ENCODE measurements around the gene MSMO1.
A peak's percentile ranks its signal among the peaks of the same experiment; 100 is the strongest.

MSMO1 gene

DNA sequence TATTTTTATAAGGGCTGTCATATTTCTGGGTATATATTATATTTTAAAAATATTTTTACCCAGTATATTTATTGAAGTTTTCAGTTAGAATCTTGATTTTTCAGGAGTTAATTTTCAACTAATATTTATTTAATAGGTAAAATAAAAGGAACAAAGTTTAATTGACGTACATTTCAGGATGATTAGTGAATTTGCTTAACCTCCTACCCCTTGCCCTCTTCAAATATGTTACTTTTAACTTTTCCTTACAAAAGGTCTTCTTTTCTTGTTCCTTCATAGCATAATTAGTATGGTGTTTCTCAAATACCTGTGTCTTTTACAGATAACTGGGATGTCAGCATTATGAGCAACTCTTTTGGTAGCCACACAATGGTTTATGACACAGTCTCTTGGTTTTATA is 24.8 kb upstream of the MSMO1 start:
- Histone ChIP-seq H3K9ac (ENCODE audit: low read depth, low read length) (no peak overlapping the region), H3K9me3 (ENCODE audit: control insufficient read depth, insufficient read depth, low read length) (no peaks in the 10 kb centered on the region), H3K4me1 (ENCODE audit: insufficient read depth, low read length) (no peaks in the 10 kb centered on the region), H3K36me3 (ENCODE audit: insufficient read depth, low read length) (peaks cover 4% of the 10 kb centered on the region)

DNA sequence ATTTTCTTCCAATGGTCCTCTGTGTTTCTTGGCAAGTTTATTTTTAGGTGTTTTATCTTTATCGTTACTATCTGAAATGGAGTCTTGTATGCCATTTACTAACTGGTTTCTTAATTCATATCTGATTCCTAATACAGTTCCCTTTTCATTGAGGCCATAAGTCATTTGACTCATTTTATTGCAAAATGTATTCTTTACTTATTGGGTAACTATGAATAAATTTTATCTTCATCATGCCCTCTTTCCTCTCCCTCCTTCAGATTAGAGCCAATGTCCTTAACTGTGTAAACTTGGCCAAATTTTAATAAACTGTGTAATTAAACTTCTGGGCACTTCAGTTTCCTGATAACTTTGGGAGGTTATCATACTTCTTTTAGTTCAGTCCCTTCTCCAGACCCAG is 19.3 kb upstream of the MSMO1 start:
- no peaks in the 10 kb centered on the region for H3K9me3 ChIP-seq (ENCODE audit: control insufficient read depth, insufficient read depth, low read length)
- H3K36me3 ChIP-seq (ENCODE audit: insufficient read depth, low read length): peaks cover 4% of the 10 kb centered on the region; the same call in 1 of the 2 replicates
- H3K4me1 ChIP-seq (ENCODE audit: insufficient read depth, low read length): no peaks in the 10 kb centered on the region
- H3K9ac ChIP-seq (ENCODE audit: low read depth, low read length): no peak overlapping the region

DNA sequence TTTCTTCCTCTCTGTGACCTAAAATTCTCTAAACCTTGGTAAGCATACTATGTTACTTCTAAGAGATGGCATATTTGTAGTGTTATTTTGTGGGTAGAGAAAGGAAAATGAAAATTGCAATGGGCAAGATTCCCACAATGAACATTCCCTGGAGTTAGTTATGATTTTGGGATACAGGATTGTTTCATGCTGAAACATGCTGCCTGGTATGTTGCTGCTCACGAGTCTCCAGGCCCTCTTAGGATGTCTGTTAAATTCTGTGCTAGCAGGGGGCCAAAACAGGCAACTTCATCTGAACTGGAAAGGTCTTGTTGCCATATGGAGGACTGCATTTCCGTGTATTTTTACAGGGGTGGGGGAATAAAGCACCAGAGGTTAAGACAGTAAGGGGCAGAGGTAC is 18.9 kb upstream of the MSMO1 start:
- no peaks in the 10 kb centered on the region for H3K9me3 ChIP-seq (ENCODE audit: control insufficient read depth, insufficient read depth, low read length)
- no peaks in the 10 kb centered on the region for H3K4me1 ChIP-seq (ENCODE audit: insufficient read depth, low read length)
- H3K9ac ChIP-seq (ENCODE audit: low read depth, low read length): no peak overlapping the region
- peaks cover 4% of the 10 kb centered on the region; the same call in 1 of the 2 replicates for H3K36me3 ChIP-seq (ENCODE audit: insufficient read depth, low read length)

DNA sequence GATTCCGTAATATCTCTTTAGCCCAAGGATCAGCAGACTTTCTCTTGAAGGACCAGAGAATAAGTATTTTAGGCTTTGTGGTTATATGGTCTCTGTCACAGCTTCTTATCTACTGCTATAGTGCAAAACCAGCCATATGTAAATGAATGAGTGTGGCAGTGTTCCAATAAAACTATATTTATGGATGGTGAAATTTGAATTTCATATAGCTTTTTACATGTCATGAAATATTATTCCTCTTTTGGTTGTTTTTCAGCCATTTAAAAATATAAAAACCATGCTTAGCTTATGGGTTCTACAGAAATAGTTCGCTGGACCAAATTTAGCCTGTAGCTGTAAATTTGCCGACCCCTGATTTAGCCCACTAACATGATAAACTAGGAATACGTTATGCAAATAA is 18.0 kb upstream of the MSMO1 start:
- Histone ChIP-seq H3K36me3 (ENCODE audit: insufficient read depth, low read length) (peaks cover 4% of the 10 kb centered on the region; the same call in 1 of the 2 replicates), H3K9me3 (ENCODE audit: control insufficient read depth, insufficient read depth, low read length) (no peaks in the 10 kb centered on the region), H3K9ac (ENCODE audit: low read depth, low read length) (no peak overlapping the region), H3K4me1 (ENCODE audit: insufficient read depth, low read length) (no peaks in the 10 kb centered on the region)

- Histone ChIP-seq H3K36me3 (ENCODE audit: insufficient read depth, low read length) (0 out of 2 replicates have a peak, but pooled peaks cover 4% of the 10 kb centered on the region), H3K9ac (ENCODE audit: low read depth, low read length) (no peak overlapping the region), H3K9me3 (ENCODE audit: control insufficient read depth, insufficient read depth, low read length) (no peaks in the 10 kb centered on the region), H3K4me1 (ENCODE audit: insufficient read depth, low read length) (no peaks in the 10 kb centered on the region)
Measured at GRCh38 chr4:165312506-165312905, 15.0 kb upstream of the MSMO1 start.

GRCh38 chr4:165319030-165319429 is 8.4 kb upstream of the MSMO1 start:
- no peak overlapping the region for H3K9ac ChIP-seq (ENCODE audit: low read depth, low read length)
- no peaks in the 10 kb centered on the region for H3K9me3 ChIP-seq (ENCODE audit: control insufficient read depth, insufficient read depth, low read length)
- H3K4me1 ChIP-seq (ENCODE audit: insufficient read depth, low read length): no peaks in the 10 kb centered on the region
- H3K36me3 ChIP-seq (ENCODE audit: insufficient read depth, low read length): no peaks in the 10 kb centered on the region

DNA sequence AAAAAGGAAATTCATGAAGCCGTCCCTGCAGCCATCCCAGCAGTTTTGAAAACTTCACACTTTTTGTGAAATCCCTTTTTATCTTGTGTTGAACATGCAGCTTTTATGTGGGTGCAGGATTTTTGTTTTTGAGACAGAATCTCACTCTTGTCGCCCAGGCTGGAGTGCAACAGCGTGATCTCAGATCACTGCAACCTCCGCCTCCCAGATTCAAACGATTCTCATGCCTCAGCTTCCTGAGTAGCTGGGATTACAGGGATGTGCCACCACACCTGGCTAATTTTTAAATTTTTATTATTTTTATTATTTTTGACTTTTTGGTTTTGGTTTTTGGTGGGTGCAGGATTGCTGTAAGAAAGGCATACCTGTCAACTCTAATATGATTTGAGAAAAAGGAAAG is 8.0 kb upstream of the MSMO1 start:
- H3K36me3 ChIP-seq (ENCODE audit: insufficient read depth, low read length): no peaks in the 10 kb centered on the region
- no peaks in the 10 kb centered on the region for H3K9me3 ChIP-seq (ENCODE audit: control insufficient read depth, insufficient read depth, low read length)
- H3K9ac ChIP-seq (ENCODE audit: low read depth, low read length): no peak overlapping the region
- H3K4me1 ChIP-seq (ENCODE audit: insufficient read depth, low read length): no peaks in the 10 kb centered on the region

DNA sequence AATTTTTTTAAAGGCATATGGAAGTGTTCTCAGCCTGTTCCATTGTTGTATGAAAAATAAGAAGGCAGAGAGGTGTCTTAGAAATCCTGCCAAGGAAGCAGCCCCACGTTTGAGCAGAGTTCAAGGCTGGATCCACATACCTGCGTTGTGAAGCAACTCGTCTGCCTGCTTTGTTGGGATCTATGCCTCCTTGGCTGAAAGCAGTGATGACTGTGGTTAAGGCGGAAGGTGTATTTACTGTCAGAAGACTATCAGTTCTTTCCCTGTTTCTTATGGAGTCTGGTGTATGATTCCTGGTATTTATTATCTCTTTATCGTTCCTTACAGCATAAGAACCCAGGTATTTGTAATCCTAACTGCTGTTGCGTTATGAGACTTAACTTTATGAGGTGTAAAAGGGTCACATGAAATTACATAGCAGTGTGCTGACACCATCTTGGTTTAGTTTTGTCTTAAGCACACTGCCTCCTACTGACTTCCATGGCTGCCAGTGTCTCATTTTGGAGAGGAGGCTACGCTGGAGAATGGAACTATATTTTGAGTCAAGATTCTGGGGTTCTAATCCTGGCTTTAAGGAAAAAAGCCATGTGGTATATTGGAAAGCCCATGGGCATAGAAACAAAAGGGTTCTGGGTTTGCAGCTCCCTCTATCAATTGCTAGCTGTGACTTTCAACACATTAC is 3.1 kb upstream of the MSMO1 start:
- Histone ChIP-seq H3K36me3 (ENCODE audit: insufficient read depth, low read length) (no peaks in the 10 kb centered on the region), H3K4me1 (ENCODE audit: insufficient read depth, low read length) (no peaks in the 10 kb centered on the region), H3K9me3 (ENCODE audit: control insufficient read depth, insufficient read depth, low read length) (no peaks in the 10 kb centered on the region), H3K9ac (ENCODE audit: low read depth, low read length) (no peak overlapping the region)

DNA sequence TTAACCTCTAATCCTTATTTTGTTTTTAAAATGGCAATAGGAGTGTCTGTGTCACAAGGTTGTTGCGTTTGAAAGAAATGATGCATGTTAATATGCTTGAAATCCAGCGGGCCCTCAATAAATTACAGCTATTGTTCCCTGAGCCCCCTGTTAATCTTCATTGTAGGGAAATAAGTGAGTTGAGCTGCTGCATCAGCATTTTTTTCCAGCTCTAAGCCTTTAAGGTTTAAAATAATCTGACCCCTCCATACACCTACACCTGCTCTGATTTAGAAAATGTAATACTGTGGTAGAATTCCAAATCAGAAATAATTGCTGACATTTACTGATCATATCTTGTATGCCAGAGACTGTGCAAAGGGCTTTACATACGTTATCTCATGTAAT is 2.6 kb upstream of the MSMO1 start:
- H3K4me1 ChIP-seq (ENCODE audit: insufficient read depth, low read length): 0 out of 2 replicates have a peak, but pooled peaks cover under 1% of the 10 kb centered on the region

GRCh38 chr4:165325732-165326512 is 1.5 kb upstream of the MSMO1 start:
- Histone ChIP-seq H3K9me3 (ENCODE audit: control insufficient read depth, insufficient read depth, low read length) (no peaks in the 10 kb centered on the region), H3K4me1 (ENCODE audit: insufficient read depth, low read length) (peaks cover 7% of the 10 kb centered on the region; the same call in 1 of the 2 replicates), H3K9ac (ENCODE audit: low read depth, low read length) (peak overlapping the region; percentile 81), H3K36me3 (ENCODE audit: insufficient read depth, low read length) (no peaks in the 10 kb centered on the region)

More for the DNA sequence above, 2.6 kb upstream of the MSMO1 start:
- Histone ChIP-seq H3K36me3 (ENCODE audit: insufficient read depth, low read length) (no peaks in the 10 kb centered on the region), H3K9me3 (ENCODE audit: control insufficient read depth, insufficient read depth, low read length) (no peaks in the 10 kb centered on the region), H3K9ac (ENCODE audit: low read depth, low read length) (no peak overlapping the region)

DNA sequence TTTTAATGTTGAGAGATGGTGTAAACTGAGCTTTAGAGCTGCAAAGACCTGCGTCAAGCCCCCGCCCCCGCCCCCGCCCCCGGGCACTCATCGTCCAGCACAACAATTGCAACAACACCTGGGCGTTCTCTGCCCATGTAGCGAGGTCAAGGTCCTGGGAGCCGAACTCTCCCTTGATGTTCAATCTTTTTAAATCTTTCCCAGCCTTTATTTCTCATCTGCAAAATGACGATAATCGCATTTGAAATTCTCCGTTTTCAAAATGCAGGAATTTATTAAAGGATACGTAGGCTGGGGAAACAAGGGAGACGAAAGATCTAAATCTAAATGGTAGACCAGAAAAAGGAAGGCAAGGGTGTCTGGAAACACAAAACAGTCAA is 648 bp upstream of the MSMO1 start:
- peaks cover 11% of the 10 kb centered on the region; the same call in 1 of the 2 replicates for H3K4me1 ChIP-seq (ENCODE audit: insufficient read depth, low read length)
- H3K9ac ChIP-seq (ENCODE audit: low read depth, low read length): peak overlapping the region; percentile 81
- H3K9me3 ChIP-seq (ENCODE audit: control insufficient read depth, insufficient read depth, low read length): no peaks in the 10 kb centered on the region
- no peaks in the 10 kb centered on the region for H3K36me3 ChIP-seq (ENCODE audit: insufficient read depth, low read length)

DNA sequence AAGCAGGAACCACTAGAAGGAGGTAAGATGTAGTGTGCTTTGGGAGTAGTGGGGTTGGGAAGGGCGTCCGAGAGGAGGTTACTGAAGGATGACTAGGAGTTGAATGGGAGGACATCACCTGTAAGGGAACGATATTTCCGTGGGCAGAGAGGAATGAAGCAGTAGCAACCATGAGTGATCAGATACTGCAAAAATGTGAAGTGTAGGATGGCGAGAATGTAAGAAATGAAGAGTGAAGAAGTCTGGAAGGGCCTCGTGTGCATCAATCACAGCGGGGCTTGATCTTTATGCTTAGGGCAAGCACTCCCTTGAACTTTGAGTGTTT is 594 bp downstream of the MSMO1 start:
- Histone ChIP-seq H3K36me3 (ENCODE audit: insufficient read depth, low read length) (no peaks in the 10 kb centered on the region), H3K9me3 (ENCODE audit: control insufficient read depth, insufficient read depth, low read length) (no peaks in the 10 kb centered on the region), H3K4me1 (ENCODE audit: insufficient read depth, low read length) (peaks cover 11% of the 10 kb centered on the region; the same call in 1 of the 2 replicates), H3K9ac (ENCODE audit: low read depth, low read length) (peak overlapping the region; percentile 81)

GRCh38 chr4:165328708-165329107 is 1.2 kb downstream of the MSMO1 start:
- Histone ChIP-seq H3K9ac (ENCODE audit: low read depth, low read length) (peak overlapping the region; percentile 81), H3K36me3 (ENCODE audit: insufficient read depth, low read length) (no peaks in the 10 kb centered on the region), H3K4me1 (ENCODE audit: insufficient read depth, low read length) (peaks cover 11% of the 10 kb centered on the region; the same call in 1 of the 2 replicates), H3K9me3 (ENCODE audit: control insufficient read depth, insufficient read depth, low read length) (no peaks in the 10 kb centered on the region)

GRCh38 chr4:165330071-165330470 is 2.6 kb downstream of the MSMO1 start:
- Histone ChIP-seq H3K36me3 (ENCODE audit: insufficient read depth, low read length) (0 out of 2 replicates have a peak, but pooled peaks cover 5% of the 10 kb centered on the region), H3K9ac (ENCODE audit: low read depth, low read length) (peak overlapping the region; percentile 81; the same call in 1 of the 2 replicates), H3K4me1 (ENCODE audit: insufficient read depth, low read length) (peaks cover 11% of the 10 kb centered on the region; the same call in 1 of the 2 replicates), H3K9me3 (ENCODE audit: control insufficient read depth, insufficient read depth, low read length) (no peaks in the 10 kb centered on the region)

- Histone ChIP-seq H3K9me3 (ENCODE audit: control insufficient read depth, insufficient read depth, low read length) (no peaks in the 10 kb centered on the region), H3K4me1 (ENCODE audit: insufficient read depth, low read length) (peaks cover 11% of the 10 kb centered on the region; the same call in 1 of the 2 replicates), H3K9ac (ENCODE audit: low read depth, low read length) (peak overlapping the region; percentile 81; the same call in 1 of the 2 replicates), H3K36me3 (ENCODE audit: insufficient read depth, low read length) (0 out of 2 replicates have a peak, but pooled peaks cover 5% of the 10 kb centered on the region)
Measured at GRCh38 chr4:165330666-165331065, 3.2 kb downstream of the MSMO1 start.
